GM21360 (cell line): ENCODE data around the gene MACC1.
A peak's percentile ranks its signal among the peaks of the same experiment; 100 is the strongest.

Experiments
- ATAC-seq: cut with Tn5 transposase; IDR thresholded peaks from one replicate; pipeline ENCODE4 v1.9.1; 2021; ENCODE audit warnings: mild to moderate bottlenecking, moderate library complexity; ENCODE audit not compliant: unreplicated experiment

Gene MACC1, protein sequence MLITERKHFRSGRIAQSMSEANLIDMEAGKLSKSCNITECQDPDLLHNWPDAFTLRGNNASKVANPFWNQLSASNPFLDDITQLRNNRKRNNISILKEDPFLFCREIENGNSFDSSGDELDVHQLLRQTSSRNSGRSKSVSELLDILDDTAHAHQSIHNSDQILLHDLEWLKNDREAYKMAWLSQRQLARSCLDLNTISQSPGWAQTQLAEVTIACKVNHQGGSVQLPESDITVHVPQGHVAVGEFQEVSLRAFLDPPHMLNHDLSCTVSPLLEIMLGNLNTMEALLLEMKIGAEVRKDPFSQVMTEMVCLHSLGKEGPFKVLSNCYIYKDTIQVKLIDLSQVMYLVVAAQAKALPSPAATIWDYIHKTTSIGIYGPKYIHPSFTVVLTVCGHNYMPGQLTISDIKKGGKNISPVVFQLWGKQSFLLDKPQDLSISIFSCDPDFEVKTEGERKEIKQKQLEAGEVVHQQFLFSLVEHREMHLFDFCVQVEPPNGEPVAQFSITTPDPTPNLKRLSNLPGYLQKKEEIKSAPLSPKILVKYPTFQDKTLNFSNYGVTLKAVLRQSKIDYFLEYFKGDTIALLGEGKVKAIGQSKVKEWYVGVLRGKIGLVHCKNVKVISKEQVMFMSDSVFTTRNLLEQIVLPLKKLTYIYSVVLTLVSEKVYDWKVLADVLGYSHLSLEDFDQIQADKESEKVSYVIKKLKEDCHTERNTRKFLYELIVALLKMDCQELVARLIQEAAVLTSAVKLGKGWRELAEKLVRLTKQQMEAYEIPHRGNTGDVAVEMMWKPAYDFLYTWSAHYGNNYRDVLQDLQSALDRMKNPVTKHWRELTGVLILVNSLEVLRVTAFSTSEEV

DNA sequence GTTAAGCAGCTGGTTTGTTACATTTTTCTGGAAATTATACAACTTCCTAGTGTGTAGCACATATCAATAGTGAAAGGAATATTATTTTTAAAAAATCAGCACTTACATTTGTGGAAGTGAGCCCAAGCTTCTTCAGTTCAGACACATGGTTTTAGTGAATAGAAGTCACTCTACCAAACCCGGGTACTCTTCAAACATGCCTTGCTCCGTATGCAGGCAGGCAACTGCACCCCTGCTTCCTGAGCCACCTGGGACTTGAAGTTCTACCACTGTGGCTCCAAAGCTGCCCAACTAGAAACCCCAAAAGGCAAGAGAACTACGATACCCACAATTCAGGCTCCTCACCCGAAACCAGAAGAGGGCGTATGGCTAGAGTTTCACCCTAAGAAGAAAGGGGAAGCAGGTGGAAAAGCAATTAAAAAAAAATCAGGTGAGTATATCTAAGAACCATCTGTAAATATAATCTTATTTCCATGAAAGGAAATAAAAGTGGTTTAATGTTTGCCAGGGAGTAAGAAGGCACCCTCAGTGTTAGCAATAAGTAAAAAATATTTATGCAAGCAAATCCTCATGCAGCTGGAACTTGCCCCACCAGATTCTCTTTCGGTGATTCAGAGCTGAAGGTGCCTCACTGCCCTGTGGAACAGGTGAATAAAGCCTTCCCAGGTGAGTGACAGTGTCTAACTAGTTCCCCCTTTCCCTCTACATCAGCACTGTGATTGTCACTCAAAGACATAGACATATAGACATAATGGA lies at the start of gene MACC1:
Gene MACC1, minus strand, starts transcription at position 192 of the 756 bp plus-strand sequence. CDS start 55,522 bp downstream, outside the sequence.
- ATAC-seq, result peak; percentile 55

DNA sequence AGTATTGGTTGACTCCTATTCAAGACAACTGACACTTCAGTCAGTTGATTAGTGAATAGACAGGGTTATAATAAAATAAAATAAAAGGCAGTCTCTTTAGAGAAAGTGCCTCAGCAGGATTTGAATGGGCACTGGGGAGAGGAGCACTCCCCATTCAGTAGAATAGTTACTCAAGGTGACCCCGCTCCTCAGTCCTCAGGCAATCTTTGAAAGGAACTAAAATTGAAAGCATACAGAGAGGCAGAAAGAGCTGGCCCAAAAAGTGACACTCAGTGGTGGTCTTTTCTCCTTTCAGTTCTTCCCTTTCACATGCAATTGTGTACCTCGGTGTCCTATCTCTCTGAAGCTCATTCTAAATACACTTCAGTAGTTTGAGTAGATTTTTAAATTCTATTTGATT lies 47.4 kb upstream of the MACC1 start:
- ATAC-seq, result no peak

DNA sequence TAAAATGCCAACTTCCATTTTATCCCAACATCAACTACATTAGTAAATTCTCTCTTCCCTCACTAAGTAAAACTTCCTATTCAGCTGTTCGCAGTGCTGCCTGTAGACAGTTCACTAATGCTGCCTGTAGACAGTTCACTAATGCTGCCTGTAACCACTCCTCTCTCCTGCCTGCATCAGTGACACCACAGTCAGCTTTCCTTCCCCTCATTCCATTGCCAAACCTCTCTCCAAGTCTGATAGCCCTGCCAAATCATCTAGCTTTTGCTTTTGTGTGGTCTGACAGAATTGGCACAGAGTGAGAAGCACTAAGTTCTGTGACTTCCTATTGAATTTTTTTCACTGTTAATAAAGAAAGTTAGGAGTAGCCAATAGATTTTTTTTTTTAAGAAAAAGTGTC lies 43.0 kb upstream of the MACC1 start:
- ATAC-seq, result no peak

DNA sequence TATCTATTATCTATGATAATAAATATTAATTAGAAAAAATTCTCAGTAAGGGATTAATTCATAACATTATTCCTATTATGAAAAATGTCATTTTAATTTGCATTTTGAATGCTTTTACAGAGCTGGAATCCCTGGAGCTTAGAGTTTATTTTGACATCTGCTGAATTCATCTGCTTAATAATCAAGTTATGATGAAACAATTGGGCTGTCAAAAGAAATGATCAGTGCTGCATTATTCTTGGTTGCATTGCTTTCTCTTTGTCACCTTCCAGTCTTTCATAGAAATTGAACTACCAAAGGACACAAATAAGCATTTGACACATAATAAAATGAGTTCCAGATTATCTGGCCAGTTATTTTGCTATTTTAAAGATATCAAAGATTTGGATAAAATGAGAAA lies 40.0 kb upstream of the MACC1 start:
- ATAC-seq, result no peak

DNA sequence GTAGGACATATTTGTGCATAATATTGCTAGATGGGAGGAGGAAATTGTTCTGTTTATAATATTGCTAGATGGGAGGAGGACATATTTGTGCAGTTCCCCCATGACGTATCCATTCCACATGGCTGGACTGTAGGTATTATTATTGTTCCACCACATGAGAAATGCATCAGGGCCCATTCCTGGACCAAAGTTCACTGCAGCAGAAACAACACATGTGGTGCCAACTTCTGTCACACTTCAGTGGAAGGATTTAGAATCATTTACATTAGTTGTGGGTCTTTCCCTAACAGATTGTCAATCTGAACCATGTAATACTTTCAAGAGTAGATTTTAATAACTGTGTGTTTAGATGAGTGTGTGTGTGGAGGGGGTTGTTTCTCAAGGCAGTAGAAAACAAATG lies 32.7 kb upstream of the MACC1 start:
- no peak for ATAC-seq

DNA sequence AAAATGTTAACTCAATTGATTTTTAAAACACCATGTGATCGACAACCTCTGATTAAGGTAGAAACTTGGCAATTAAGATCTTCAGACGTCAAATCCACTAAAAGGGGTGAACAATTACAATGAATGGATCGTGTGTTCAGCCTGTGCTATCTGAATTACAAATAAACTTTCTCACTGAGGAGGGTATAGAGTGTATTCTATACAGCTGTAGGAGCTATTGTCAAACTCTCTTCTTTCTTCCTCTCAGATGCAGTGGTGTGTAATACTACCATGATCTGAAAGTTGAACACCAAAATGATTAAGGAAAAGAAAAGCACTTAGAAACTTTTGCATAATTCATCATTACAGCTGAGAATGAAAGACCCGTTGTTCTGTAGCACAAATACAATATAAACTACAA lies 32.2 kb upstream of the MACC1 start:
- ATAC-seq, result no peak

DNA sequence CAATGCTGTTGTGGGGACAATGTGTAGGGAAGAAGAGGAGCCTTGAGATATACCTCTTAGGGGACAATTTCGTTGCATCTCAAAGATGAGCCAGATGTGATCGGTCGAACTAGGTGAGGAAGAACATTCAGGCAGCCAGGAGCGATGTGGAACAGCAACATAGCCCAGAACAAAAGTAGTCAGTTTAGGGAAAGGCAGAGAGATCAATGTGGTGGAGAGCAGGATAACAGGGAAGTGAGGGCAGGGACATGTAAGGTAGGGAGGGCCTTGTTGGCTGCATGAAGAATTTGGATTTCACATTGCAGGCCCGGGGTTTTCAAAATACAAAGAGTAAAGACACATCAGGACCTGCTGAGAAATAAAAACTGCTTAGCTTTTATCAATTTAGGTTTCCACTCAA lies 29.1 kb upstream of the MACC1 start:
- no peak for ATAC-seq

DNA sequence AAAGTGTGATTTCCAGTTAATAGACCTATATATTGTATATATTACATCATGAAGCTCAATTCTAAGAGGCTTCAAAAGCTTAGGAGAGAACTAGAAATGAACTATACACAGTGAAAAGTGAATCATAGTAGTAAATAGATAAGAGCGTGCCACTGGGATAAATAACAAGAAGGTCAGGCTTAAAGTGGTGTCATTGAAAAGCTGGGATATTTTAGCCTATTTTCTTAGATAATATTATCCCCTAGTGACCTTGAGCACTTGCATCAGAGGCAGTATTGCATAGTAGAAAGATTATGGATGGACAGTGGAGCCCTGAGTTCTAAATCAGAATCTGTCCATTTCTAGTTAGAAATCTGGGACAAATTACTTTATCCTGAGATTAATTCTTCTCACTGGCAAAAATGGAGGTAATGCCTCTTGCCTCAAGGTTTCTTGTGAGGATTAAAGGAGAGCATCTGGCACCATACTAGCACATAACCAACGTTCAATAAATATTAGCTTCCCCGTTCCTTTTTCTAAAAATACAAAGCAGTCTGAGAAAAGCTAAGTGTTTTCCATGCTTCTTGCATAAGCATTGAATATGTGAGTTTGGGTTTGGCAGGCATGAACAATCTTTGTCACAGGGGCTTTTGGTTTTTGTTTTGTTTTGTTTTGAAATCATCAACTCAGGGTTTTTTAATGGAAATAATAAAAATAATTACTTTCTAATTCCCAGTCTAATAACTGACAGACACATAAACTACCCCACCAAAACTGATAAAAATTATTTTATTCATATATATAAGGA lies 27.3 kb upstream of the MACC1 start:
- ATAC-seq, result no peak

DNA sequence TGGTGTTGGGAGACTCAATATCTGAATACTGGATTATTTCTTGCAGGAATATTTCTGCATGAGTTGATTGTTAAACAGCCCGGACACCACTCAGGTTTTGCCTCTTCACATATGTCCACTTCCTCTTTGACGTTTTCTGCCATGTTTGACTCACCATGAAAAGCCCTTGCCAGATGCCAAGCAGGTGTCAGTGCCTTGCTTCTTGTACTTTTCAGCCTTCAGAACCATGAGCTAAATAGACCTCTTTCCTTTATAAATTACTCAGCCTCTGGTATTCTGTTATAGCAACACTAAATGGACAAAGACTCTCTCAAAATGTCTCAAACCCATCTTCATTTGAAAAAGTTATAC lies 24.7 kb upstream of the MACC1 start:
- ATAC-seq, result peak; percentile 23

DNA sequence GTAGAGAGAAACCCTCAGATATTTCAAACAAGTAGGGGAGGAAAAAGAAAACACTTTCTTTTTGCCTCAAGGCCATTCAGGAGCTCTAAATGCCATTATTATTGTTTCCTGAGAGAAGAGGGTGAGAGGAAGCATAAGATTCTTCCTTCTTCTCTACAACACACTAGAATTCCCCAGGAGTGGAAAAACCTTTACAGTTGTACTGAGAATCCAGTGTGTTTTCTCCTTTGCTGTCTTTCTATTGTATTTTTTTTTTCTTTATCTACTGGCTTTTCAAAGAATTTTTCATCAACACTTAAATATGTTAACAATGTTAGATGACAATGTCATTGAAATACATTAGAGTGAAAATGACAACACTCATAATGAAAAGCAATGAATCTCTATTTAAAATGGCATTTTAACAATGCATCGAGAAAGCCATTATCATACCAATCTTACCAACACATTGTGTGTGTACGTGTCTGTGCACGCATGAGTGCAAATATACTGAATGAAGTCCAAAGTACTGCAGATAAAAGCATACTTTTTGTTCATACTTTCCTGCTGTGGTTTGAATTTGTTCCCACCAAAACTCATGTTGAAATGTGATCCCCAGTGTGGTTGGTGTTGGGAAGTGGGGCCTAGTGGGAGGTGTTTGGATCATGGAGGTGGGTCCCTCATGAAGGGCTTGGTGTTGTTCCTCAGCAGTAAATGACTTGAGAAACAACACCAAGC lies 24.2 kb upstream of the MACC1 start:
- ATAC-seq, result no peak

DNA sequence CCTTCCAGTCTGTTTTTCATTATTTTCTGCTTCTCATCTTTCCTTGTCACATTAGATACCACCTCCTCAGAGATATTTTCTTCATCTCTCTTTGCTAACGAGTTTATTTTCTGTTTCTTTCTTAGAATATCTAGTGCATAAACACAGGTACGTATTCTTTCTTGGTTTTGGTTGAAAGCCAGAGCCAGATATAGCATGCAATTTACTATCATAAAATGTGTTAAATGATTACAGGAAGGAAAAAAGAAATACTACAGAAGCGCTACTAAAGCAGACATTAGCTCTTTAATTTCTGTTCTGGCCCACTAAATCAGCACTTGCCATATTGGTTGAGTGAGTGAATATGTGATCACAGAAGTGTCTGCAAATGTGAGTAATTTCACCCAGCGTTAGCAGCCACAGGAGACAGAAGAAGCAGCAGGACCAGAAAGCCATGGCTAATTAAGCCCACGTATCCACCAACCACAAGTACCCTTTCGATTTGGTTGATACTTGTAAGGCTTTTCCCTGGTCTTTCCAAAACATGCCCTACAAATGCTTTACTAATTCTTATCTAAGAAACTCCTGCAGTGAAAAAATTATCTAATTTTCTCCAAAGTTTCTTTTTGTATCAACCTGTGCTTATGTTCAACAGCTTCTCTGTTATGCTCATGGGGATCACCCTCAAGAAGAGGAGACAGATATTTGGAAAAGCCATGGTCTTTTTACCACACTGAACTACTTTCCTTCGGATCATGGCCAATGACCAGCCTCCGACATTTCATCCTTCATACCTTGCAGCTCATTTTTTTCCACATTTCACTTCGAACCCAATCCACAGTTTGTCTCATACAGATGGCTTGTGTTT lies 23.1 kb upstream of the MACC1 start:
- peak; percentile 38 for ATAC-seq

DNA sequence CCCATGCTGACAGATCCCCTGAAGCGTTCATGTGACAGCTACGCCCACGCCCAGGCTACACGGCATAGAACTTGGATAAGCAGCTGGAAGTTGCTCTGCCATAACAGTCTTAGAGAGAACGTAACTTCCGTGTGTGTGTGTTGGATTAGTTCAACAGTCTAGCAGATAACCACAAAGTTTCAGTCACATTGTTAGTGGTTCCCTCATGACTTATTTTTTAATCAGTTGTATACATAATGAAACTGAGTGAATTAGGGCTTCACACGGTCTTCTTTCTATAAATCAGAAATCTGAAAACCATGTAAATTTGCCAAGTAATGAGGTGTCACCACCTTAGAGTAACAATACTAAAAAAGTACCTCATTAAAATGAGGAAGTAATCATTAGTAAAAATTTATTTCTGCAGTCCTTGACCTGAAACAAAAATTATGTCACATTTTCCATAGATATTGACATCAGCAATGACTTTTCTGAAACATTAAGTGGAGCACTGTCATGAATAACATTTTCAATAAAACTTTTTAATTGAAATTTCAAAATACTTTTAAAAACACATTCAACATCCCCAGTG lies 21.7 kb upstream of the MACC1 start:
- peak; percentile 88 for ATAC-seq

DNA sequence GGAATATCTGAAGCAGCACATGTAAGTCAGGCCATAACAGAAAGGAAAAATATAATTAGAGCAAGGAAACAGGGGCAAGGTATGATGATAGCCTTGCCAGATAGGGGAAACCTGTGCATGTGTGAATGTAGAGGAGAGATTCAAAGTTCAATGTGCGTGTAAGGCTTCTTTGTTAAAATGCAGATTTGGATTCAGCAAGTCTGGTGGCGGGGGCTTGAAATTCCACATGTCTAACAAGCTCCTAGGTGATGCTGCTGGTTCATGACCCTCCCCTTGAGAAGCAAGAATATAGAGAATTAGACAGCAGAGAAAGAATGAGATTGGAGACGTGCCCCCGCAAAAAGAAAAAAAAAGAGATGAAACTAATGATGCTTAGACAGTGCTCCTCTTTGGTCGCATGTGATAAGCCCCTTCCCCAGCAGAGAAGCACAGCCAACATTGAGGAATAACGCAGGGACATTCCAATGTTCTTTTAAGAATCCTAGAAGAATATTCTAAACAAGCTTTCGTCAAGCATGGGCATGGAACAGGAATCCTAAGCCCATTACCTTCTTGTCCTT lies 21.1 kb upstream of the MACC1 start:
- ATAC-seq, result no peak

DNA sequence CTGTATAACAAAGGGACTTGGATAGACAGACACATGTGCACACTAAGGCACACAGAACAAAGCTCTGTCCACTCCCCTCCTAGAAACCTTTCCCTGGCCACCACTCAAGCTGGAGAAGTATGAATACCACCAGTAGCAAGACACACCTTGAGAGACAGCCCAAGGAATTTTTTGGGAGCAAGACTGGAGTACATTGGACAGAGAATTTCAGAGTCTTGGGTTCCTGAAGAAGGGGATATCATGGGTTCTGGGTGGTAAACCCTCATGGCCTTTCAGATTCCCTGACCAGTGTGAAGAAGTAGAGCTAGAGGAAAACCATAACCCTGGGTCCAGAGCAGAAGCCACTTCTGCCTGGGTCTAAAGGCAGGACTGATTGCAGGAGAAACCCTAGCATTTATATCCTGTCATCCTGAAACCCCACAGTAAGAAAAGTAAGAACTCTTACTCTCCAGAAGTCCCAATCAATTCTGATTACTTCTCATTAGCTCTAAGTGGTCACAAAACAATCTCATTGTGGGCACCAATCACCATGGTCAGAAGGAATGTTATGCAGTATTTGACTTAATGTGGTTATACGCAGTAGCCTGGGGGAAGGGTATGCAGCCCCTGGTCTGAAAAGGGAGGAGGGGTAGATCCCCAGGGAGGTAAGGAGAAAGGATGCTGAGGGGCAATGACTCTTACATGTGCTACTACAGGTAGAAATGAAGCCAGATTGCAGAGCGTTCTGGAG lies 20.4 kb upstream of the MACC1 start:
- no peak for ATAC-seq

DNA sequence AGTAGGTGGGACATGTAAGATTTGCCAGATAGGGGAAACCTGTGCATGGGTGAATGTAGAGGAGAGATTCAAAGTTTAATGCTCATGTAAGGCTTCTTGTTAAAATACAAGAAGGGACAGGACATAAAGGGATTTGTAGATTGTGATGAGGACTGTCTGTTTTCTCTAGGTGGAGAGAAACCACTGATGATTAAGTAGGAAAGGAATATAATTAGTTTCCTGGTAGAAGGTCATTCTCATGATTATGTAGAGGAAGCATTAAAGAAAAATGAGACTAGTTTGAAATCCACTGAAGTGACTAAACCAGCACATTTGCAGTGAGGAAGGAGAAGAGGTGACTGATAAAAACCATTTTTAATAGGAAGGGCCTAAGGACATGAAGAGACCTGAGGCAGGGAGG lies 19.6 kb upstream of the MACC1 start:
- ATAC-seq, result no peak

DNA sequence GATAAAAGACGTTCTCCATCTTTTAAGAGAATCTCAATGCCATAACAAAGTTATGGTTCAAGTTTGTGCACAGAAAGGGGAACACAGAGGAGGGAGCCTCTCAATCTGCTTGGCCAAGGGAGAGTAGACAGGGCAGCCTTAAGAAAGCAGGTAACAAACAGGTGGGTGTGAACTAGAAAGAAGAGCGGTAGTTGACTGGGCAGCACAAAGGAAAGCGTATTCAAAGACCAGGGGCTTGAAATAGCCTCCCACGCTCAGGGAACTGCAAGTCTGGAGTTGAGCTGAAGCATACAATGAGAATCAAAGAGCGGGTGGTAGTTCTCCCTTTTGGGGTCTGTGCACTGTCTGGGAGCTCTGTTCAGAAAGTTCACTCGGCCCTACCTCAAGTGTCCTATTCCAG lies 18.9 kb upstream of the MACC1 start:
- no peak for ATAC-seq

DNA sequence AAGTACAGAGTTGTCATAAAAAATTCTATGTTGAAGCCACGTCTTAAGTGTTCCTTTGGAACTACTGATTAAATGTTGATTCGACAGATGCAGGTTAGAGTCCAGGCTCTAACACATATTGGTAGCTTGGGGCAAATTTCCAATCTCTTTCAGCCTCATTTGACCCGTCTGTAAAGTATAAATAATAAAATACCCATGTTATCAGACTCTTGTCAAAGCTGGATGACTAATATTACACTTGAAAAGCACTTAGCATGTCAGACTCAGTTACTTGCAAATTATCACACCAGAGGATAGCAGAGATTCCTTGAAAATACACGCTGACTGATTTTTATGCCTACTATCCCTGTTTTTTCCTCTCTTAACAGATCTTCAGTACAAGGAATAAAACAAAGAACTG lies 18.1 kb upstream of the MACC1 start:
- no peak for ATAC-seq

DNA sequence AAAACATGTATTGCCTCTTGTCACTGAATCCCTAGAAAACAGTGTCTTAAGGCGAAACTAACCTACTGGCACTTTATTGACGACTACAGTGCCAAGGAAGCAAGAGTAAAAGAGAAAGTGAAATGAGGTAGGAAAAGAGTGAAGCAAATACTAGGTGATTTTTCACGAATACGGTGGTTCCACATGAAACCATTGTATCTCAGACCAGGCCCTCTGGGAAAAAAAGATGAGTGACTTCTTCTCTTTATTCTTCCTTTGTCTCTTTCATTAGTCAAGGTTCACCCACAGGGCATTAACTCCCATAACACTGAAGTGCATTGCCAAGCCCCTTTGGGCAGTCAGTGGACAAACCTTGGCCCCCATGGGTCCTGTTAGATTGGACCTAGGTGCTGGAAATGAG lies 16.2 kb upstream of the MACC1 start:
- no peak for ATAC-seq
